ENCODE results near the gene REL. TPM values are rescaled to one million over a fixed set of nuclear protein-coding genes. Genes with fewer than 3 reads are reported as not detected.

The REL gene
- total and polyA plus RNA-seq, 9 of the 15 experiments (the other 6 are each of a cell fraction or from before 2014, with no cell fraction given), result 0.63 to 8.6 (median 6.3) TPM

GRCh38 chr2:60962528-60962927, 81.2 kb downstream of the REL start (continued):
- TF ChIP-seq, protein P1, sequence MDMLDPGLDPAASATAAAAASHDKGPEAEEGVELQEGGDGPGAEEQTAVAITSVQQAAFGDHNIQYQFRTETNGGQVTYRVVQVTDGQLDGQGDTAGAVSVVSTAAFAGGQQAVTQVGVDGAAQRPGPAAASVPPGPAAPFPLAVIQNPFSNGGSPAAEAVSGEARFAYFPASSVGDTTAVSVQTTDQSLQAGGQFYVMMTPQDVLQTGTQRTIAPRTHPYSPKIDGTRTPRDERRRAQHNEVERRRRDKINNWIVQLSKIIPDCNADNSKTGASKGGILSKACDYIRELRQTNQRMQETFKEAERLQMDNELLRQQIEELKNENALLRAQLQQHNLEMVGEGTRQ (CRISPR knock-in tag; IDR thresholded peaks at IDR 0.05), result no peak
- no peak for TF ChIP-seq SLC30A9 (CRISPR knock-in tag; IDR thresholded peaks at IDR 0.05)
- TF ChIP-seq SOX6 (IDR thresholded peaks at IDR 0.05), result peak; percentile 65
- TF ChIP-seq ZNF75A (CRISPR knock-in tag; IDR thresholded peaks at IDR 0.05), result no peak
- TF ChIP-seq ARID2 (IDR thresholded peaks at IDR 0.05), result no peak
- 0 out of 2 replicates have a peak, but pooled peaks have one; percentile 46 for TF ChIP-seq TEAD4 (IDR thresholded peaks at IDR 0.05; ENCODE audit: low read length)
- TF ChIP-seq TEAD4 (CRISPR knock-in tag; IDR thresholded peaks at IDR 0.05; ENCODE audit: borderline replicate concordance), result no peak
- TF ChIP-seq, protein P2, sequence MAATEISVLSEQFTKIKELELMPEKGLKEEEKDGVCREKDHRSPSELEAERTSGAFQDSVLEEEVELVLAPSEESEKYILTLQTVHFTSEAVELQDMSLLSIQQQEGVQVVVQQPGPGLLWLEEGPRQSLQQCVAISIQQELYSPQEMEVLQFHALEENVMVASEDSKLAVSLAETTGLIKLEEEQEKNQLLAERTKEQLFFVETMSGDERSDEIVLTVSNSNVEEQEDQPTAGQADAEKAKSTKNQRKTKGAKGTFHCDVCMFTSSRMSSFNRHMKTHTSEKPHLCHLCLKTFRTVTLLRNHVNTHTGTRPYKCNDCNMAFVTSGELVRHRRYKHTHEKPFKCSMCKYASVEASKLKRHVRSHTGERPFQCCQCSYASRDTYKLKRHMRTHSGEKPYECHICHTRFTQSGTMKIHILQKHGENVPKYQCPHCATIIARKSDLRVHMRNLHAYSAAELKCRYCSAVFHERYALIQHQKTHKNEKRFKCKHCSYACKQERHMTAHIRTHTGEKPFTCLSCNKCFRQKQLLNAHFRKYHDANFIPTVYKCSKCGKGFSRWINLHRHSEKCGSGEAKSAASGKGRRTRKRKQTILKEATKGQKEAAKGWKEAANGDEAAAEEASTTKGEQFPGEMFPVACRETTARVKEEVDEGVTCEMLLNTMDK (IDR thresholded peaks at IDR 0.05; ENCODE audit: borderline replicate concordance, insufficient read depth, low read depth, low read length, poor library complexity, severe bottlenecking), result no peak
- TF ChIP-seq ZNF668 (CRISPR knock-in tag; IDR thresholded peaks at IDR 0.05), result no peak
- TF ChIP-seq SIN3A (IDR thresholded peaks at IDR 0.05; ENCODE audit: borderline replicate concordance in 2 of 2, control insufficient read depth in 1 of 2, low read depth in 2 of 2, low read length in 2 of 2), result no peak
- peak; percentile 61 for TF ChIP-seq ARID1B (IDR thresholded peaks at IDR 0.05)
- no peak for TF ChIP-seq RCOR1 (IDR thresholded peaks at IDR 0.05; ENCODE audit: borderline replicate concordance in 1 of 2, low read depth in 2 of 2, low read length in 2 of 2)
- TF ChIP-seq ILK (tag; IDR thresholded peaks at IDR 0.05; ENCODE audit: borderline replicate concordance, low read depth), result no peak
- peak; percentile 35 for TF ChIP-seq TAL1 (IDR thresholded peaks at IDR 0.05)
- TF ChIP-seq CBFA2T2 (conservative IDR thresholded peaks at IDR 0.05), result peak; percentile 44
